Transverse colon (tissue), 4 donors: ENCODE measurements around the gene GSK3B. TPM values are rescaled to one million over a fixed set of nuclear protein-coding genes. Genes with fewer than 3 reads are reported as not detected.
"Not testable (repeated sequence)": the region's sequence is repeated elsewhere in the genome, so short reads cannot be mapped to it uniquely, and the experiment has no call there.

Experiments used
- DNase-seq: peaks from one replicate; pipeline ENCODE4 v3.0.0-alpha.2; 2019
- H3K27ac ChIP-seq, 4 donors: fragments of 200-600 bp; sonication (generic); 2 replicates each; pipeline ENCODE4 v1.5.1; 2016 to 2018; ENCODE audit warnings: inconsistent platforms in 4 of 4
- H3K27me3 ChIP-seq: fragments of 200-600 bp; sonication (generic); 2 replicates; pipeline ENCODE4 v1.5.1; 2017; ENCODE audit warnings: inconsistent platforms
- H3K36me3 ChIP-seq, 4 donors: fragments of 200-600 bp; sonication (generic); 2 replicates each; pipeline ENCODE4 v1.5.1; 2017 to 2019; ENCODE audit warnings: inconsistent platforms in 4 of 4
- H3K4me1 ChIP-seq, 4 donors: fragments of 200-600 bp; sonication (generic); 2 replicates each; pipeline ENCODE4 v1.5.1; 2017 to 2020; ENCODE audit warnings: inconsistent platforms in 4 of 4
- H3K4me3 ChIP-seq, 4 donors: fragments of 200-600 bp; sonication (generic); 1 replicate in 1 of 4; 2 replicates in 3 of 4; pipeline versions ENCODE4 v1.5.1 to v1.6.1; 2017 to 2019; ENCODE audit warnings: inconsistent platforms in 4 of 4
- H3K9me3 ChIP-seq, 2 donors: fragments of 200-600 bp; sonication (generic); 2 replicates each; pipeline ENCODE4 v1.5.1; 2017 to 2019; ENCODE audit warnings: inconsistent platforms in 2 of 2
- CTCF ChIP-seq, 5 experiments: fragments of 200-600 bp in 3 of 5; fragments of 450-650 bp in 2 of 5; sonication (generic) in 3 of 5; IDR thresholded peaks; 1 replicate in 2 of 5; 2 replicates in 3 of 5; pipeline ENCODE4 v1.5.1; 2016 to 2017; ENCODE audit warnings: antibody characterized with exemption in 5 of 5, inconsistent platforms in 3 of 5, mild to moderate bottlenecking in 2 of 5, moderate library complexity in 1 of 5
- EP300 ChIP-seq: sonication (generic); formaldehyde crosslinking; IDR thresholded peaks from one replicate; pipeline ENCODE4 v1.6.1; 2017; ENCODE audit warnings: antibody characterized with exemption, low read depth
- POLR2A ChIP-seq: fragments of 450-650 bp; IDR thresholded peaks from one replicate; pipeline ENCODE4 v1.6.1; 2016; ENCODE audit warnings: antibody characterized with exemption, mild to moderate bottlenecking, moderate library complexity
- POLR2AphosphoS5 ChIP-seq, 3 donors: sonication (generic); formaldehyde crosslinking; IDR thresholded peaks; one replicate each; pipeline ENCODE4 v1.6.1; 2016; ENCODE audit warnings: antibody characterized with exemption in 3 of 3
- WGBS, 2 donors: methylation state at CpG; one replicate each; pipeline ENCODE4 v1.1.5; 2018; ENCODE audit warnings: low coverage in 1 of 2; 5-methylcytosine and 5-hydroxymethylcytosine counted together
- in situ Hi-C, 4 donors: fragments of 200-750 bp; cut with MboI; loops; one replicate each; pipeline versions ENCODE4 v1.15.0 to v1.15.1; 2017; ENCODE audit warnings: low sequenced_read_pairs in 3 of 4, low pct_ligation_motif_present in 1 of 4, low pct_unique_long_range_greater_than_20kb in 1 of 4
- intact Hi-C: fragments of 100-400 bp; cut with DNase I; formaldehyde crosslinking; loops from one replicate; pipeline ENCODE4 v1.15.1; 2023; ENCODE audit warnings: low total_unique reads
- total RNA-seq, 4 donors: library from RNA; depleted of rRNA; stranded (reverse); fragments of >200 nt; gene quantifications; one replicate each; pipeline ENCODE4 v1.1.0, GENCODE V29; 2016

Gene GSK3B
- total RNA-seq, 4 donors from 2014 or later: 14.7 to 35.9 (median 24.2) TPM

- no peaks in the 10 kb centered on the region for H3K27me3 ChIP-seq
- 83 to 84% methylated on average over 3 of the region's 3 CpGs for WGBS, 2 donors
- in situ Hi-C loops (no loop called here), intact Hi-C loops (no loop called here)
- DNase-seq: no peak
- no peaks in the 10 kb centered on the region for H3K36me3 ChIP-seq
- H3K9me3 ChIP-seq: no peaks in the 10 kb centered on the region
- H3K4me1 ChIP-seq: peaks cover 3 to 35% (median 6%) of the 10 kb centered on the region in 4 donors
- TF ChIP-seq POLR2AphosphoS5 (IDR thresholded peaks at IDR 0.05): no peak
- H3K4me3 ChIP-seq: no peak overlapping the region
- H3K27ac ChIP-seq: no peak overlapping the region
These were observed 75.9 kb downstream of the GSK3B start for GRCh38 chr3:120018299-120018698.

- H3K36me3 ChIP-seq: no peaks in the 10 kb centered on the region
- no peak overlapping the region for H3K4me3 ChIP-seq
- H3K4me1 ChIP-seq: peaks cover 3 to 37% (median 6%) of the 10 kb centered on the region in 4 donors
- intact Hi-C loops: no loop called here
- DNase-seq: no peak
- 54 to 75% methylated on average over 3 of the region's 3 CpGs for WGBS, 2 donors
- TF ChIP-seq POLR2A (no peak), POLR2AphosphoS5 (IDR thresholded peaks at IDR 0.05) (no peak), EP300 (no peak), CTCF (IDR thresholded peaks at IDR 0.05) (no peak)
- H3K27ac ChIP-seq: no peak overlapping the region
- H3K9me3 ChIP-seq: no peaks in the 10 kb centered on the region
- H3K27me3 ChIP-seq: no peaks in the 10 kb centered on the region
- in situ Hi-C loops: no loop called here
These were observed 76.6 kb downstream of the GSK3B start for GRCh38 chr3:120017692-120018091.

GRCh38 chr3:120013481-120013880 is 80.8 kb downstream of the GSK3B start:
- Histone ChIP-seq H3K27ac (no peak overlapping the region), H3K4me1 (peaks cover 0 to 40% (median 5%) of the 10 kb centered on the region in 4 donors), H3K4me3 (no peak overlapping the region), H3K27me3 (no peaks in the 10 kb centered on the region), H3K9me3 (no peaks in the 10 kb centered on the region), H3K36me3 (no peaks in the 10 kb centered on the region)
- 33 to 45% methylated on average over 3 of the region's 3 CpGs for WGBS, 2 donors
- TF ChIP-seq CTCF (IDR thresholded peaks at IDR 0.05): no peak
- no peak for TF ChIP-seq POLR2A
- no peak for TF ChIP-seq EP300
- in situ Hi-C loops (no loop called here), intact Hi-C loops (no loop called here)
- DNase-seq: no peak

- in situ Hi-C loops, DNase-seq, H3K9me3 ChIP-seq, H3K27ac ChIP-seq, H3K4me3 ChIP-seq, H3K36me3 ChIP-seq, intact Hi-C loops, H3K27me3 ChIP-seq: not testable (repeated sequence)
- 93 to 97% methylated on average over 3 of the region's 3 CpGs for WGBS, 2 donors
- peaks cover 0 to 11% (median 0%) of the 10 kb centered on the region in 4 donors for H3K4me1 ChIP-seq
These were observed 88.5 kb downstream of the GSK3B start for GRCh38 chr3:120005741-120006140.

- in situ Hi-C loops, H3K4me3 ChIP-seq, DNase-seq, H3K27ac ChIP-seq, H3K9me3 ChIP-seq, H3K27me3 ChIP-seq, intact Hi-C loops: not testable (repeated sequence)
- Histone ChIP-seq H3K36me3 (peaks cover 0 to 11% (median 0%) of the 10 kb centered on the region in 4 donors), H3K4me1 (peaks cover 0 to 11% (median 0%) of the 10 kb centered on the region in 4 donors)
- 87 to 100% methylated on average over 1 to 9 of the region's 11 CpGs for WGBS, 2 donors
These were observed 90.2 kb downstream of the GSK3B start for GRCh38 chr3:120004008-120004498.

- no peak for TF ChIP-seq POLR2AphosphoS5 (IDR thresholded peaks at IDR 0.05)
- Histone ChIP-seq H3K9me3 (no peaks in the 10 kb centered on the region), H3K27ac (no peak overlapping the region), H3K36me3 (peaks cover 0 to 14% (median 0%) of the 10 kb centered on the region in 4 donors), H3K27me3 (no peaks in the 10 kb centered on the region), H3K4me1 (peaks cover 0 to 12% (median 6%) of the 10 kb centered on the region in 4 donors), H3K4me3 (no peak overlapping the region)
- in situ Hi-C loops: no loop called here
- 47 to 100% methylated on average over 1 of the region's 1 CpG for WGBS, 2 donors
- no peak for DNase-seq
- intact Hi-C loops: no loop called here
These were observed 96.1 kb downstream of the GSK3B start for GRCh38 chr3:119998166-119998565.
